GM18505 (cell line): ENCODE results near the gene F2R.

ENCODE experiments used
- ATAC-seq: cut with Tn5 transposase; IDR thresholded peaks from one replicate; pipeline ENCODE4 v1.9.1; 2021; ENCODE audit not compliant: unreplicated experiment
- POLR2A ChIP-seq: IDR thresholded peaks from 4 replicates; pipeline ENCODE4 v1.6.1; 2011; ENCODE audit warnings: borderline replicate concordance; ENCODE audit not compliant: insufficient read depth, insufficient read length; ENCODE audit errors: extremely low read depth

F2R gene

DNA sequence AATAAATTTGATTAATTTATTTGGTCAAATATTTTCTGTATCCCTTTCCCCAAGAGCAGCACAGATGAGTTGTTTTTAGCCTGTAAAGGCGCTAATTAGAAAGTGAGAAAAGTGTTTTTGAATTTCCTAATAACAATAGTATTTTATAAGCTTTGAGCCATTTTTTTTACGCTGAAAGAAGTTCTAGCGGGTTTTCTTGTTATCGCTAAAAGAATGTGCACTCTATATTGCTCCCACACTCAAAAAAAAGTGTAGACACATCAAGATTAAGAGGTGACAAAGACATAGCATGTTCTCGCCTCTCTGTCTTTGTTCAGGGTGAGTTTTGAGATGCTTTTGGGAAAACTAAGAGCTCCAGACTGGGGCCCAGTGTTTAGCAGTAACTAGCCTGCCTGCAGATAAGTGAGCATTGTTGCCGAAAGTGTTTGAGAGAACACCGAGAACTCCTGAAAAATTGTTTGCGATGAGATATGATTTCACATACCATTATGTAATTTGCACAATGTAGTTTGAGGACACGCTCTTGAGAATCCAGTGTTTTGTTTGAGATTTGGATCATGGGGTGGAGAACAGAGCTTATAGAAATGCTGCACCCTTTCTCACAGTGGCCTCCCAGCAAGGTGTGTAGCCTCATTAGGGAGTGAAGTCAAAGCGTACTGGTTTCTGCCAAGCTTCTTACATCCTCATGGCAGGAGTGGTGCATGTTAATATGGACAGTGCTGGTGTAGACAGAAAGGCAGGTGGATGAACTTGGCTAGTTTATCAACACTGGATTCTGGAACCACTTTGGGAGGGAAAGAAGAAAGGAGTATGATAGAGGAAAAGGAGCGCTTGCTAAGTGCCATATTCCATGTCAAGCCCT is 1.5 kb downstream of the F2R start:
- no peak for ATAC-seq
- TF ChIP-seq POLR2A, result no peak

DNA sequence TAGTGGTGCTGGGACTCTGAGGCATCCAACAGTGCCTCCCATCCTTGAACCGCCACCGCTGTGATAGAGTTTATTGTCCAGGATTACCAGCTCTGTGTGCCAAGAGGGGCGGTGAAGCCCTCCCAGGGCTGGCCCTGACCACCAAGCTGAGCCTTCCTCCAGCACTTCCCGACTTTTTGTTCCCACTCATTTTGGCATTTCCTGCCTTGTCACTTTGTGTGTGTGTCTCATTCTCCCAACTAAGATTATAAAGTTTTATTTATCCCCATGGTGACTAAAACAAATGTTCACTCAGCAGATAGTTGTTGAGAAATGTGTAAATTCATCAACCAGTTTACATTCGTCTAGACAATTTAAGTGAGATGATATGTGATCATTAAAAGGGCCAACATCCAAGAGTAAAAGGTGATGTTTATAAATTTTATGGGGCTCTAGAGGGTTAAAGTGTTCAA is 2.5 kb downstream of the F2R start:
- ATAC-seq, result no peak
- no peak for TF ChIP-seq POLR2A

- no peak for TF ChIP-seq POLR2A
- ATAC-seq, result no peak
Measured at GRCh38 chr5:76718880-76719279, 3.0 kb downstream of the F2R start.

DNA sequence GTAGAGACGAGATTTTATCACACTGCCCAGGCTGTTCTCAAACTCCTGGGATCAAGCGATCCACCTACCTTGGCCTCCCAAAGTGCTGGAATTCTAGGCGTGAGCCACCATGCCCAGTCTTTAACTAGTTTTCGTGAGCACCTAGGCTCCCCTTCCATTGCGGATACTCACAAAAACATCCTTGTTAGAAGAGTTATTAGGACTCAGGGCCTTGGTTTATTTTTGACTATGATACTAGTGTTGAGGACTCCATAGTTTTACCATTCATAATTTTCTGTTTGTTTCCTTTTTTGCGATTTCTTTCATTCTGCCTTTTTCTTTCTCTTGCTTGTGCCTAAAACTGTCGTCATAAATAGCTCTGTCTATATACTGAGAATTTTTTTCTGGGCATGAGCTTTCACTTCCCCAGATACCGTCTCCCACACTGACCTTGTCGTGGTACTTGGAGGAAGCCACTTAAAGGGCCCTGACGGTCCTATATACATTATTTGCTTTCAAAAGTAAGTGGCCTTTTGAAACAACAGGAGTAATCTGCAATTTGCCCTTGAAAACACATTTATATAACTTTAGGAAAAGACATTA is 5.2 kb downstream of the F2R start:
- peak; percentile 85 for ATAC-seq

DNA sequence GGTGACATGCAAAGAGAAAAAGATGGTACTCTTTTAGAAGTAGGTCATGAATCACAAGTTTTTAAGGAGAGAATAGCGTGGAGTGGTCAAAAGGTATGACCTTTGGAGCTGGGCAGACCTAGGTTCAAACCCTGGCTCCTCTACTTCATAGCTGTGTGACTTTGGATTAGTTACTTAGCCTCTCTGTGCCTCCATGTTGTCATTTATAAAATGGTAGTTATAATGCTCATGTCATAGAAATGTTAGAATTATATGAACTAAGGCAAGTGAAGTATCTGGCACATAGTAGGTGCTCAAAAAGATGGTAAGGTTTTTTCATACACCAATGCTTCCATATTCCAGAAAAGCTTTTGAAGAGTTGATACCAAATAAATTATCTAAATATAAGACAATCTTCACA is 7.3 kb downstream of the F2R start:
- no peak for ATAC-seq
- no peak for TF ChIP-seq POLR2A

More for the DNA sequence above, 5.2 kb downstream of the F2R start:
- TF ChIP-seq POLR2A, result no peak

- no peak for TF ChIP-seq POLR2A
- ATAC-seq, result no peak
Measured at GRCh38 chr5:76723906-76724305, 8.0 kb downstream of the F2R start.

GRCh38 chr5:76724871-76725270 is 8.9 kb downstream of the F2R start:
- TF ChIP-seq POLR2A, result no peak
- ATAC-seq, result no peak

DNA sequence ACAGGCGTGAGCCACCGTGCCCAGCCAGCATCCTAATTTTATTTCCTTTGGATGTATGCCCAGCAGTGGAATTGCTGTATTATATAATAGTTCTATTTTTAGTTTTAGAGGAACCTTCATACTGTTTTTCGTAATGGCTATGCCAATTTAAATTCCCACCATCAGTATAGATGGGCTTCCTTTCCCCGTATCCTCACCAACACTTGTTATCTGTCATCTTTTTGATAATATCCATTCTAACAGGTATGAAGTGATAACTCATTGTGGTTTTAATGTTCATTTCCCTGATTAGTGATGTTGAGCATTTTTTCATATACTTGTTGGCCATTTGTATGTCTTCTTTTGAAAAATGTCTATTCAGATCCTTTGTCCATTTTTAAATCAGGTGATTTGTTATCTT is 13.0 kb downstream of the F2R start:
- ATAC-seq, result no peak
- TF ChIP-seq POLR2A, result no peak

GRCh38 chr5:76729373-76730290 is 13.7 kb downstream of the F2R start:
- no peak for TF ChIP-seq POLR2A

GRCh38 chr5:76732405-76733048 is 16.6 kb downstream of the F2R start:
- TF ChIP-seq POLR2A, result no peak
- no peak for ATAC-seq

More at GRCh38 chr5:76729373-76730290, 13.7 kb downstream of the F2R start:
- no peak for ATAC-seq

DNA sequence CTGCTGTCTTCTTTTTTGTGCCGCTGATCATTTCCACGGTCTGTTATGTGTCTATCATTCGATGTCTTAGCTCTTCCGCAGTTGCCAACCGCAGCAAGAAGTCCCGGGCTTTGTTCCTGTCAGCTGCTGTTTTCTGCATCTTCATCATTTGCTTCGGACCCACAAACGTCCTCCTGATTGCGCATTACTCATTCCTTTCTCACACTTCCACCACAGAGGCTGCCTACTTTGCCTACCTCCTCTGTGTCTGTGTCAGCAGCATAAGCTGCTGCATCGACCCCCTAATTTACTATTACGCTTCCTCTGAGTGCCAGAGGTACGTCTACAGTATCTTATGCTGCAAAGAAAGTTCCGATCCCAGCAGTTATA is 17.1 kb downstream of the F2R start:
- TF ChIP-seq POLR2A, result no peak
- peak; percentile 55 for ATAC-seq

DNA sequence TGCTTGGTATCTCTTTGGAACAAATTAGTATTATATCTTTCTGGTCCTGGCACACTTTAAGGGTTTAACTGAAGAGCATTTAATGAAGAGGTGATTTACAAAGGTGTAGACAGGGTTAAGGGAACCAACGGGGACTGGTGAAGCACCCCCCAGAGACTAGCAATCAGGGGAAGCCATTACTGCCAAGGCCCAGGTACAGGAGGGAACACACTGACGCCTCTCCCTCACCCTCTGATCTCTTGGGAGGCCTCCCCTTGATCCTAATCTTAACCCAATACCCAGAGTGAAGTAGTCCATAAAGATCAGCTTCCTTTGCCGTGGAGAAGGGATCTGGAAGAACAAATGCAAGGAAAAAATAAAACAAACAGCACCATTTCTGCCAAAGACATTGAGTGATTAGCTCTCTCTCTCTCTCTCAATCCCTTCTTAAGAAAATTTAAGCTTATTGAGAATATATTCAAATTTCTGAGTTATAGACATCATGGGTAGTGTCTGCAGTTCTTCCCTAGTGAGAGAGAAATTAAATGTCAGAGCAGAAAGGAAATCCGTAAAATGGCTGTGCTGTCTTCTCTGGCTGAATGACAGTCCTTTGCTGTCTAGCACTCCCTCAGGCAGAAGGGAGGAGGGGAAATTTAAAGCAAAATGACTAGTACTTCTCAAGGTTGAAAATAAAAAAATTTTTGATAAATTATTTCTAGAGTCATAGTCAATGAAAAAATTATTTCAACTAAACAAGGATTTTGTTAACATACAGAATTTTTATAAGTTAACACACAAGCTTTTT is 20.0 kb downstream of the F2R start:
- no peak for TF ChIP-seq POLR2A
- no peak for ATAC-seq

GRCh38 chr5:76736679-76737556 is 21.0 kb downstream of the F2R start:
- ATAC-seq, result no peak
- TF ChIP-seq POLR2A, result no peak
